ENCODE results near the gene DCDC1.

The DCDC1 gene

GRCh38 chr11:31199378-31199777 is 170.2 kb downstream of the DCDC1 start:
- no peak for DNase-seq

- DNase-seq: no peak
Observed at GRCh38 chr11:31173926-31174680, 195.4 kb downstream of the DCDC1 start.

- no peak for DNase-seq
Observed at GRCh38 chr11:31160504-31161422, 208.8 kb downstream of the DCDC1 start.

GRCh38 chr11:31150841-31151240 is 218.7 kb downstream of the DCDC1 start:
- DNase-seq: no peak

GRCh38 chr11:31150011-31150410 is 219.5 kb downstream of the DCDC1 start:
- no peak for DNase-seq

GRCh38 chr11:31141789-31142188 is 227.8 kb downstream of the DCDC1 start:
- peak; percentile 21 for DNase-seq

GRCh38 chr11:31139479-31139878 is 230.1 kb downstream of the DCDC1 start:
- DNase-seq: no peak

GRCh38 chr11:31132531-31133421 is 236.8 kb downstream of the DCDC1 start:
- DNase-seq: no peak

GRCh38 chr11:31131760-31132159 is 237.8 kb downstream of the DCDC1 start:
- DNase-seq: no peak

GRCh38 chr11:31127290-31127689 is 242.2 kb downstream of the DCDC1 start:
- no peak for DNase-seq

GRCh38 chr11:31120428-31120827 is 249.1 kb downstream of the DCDC1 start:
- no peak for DNase-seq

GRCh38 chr11:31118566-31118965 is 251.0 kb downstream of the DCDC1 start:
- no peak for DNase-seq

- no peak for DNase-seq
Observed at GRCh38 chr11:31117038-31117437, 252.5 kb downstream of the DCDC1 start.

- DNase-seq: no peak
Observed at GRCh38 chr11:31114442-31114841, 255.1 kb downstream of the DCDC1 start.

- no peak for DNase-seq
Observed at GRCh38 chr11:31110830-31111229, 258.7 kb downstream of the DCDC1 start.

- DNase-seq: no peak
Observed at GRCh38 chr11:31109446-31109845, 260.1 kb downstream of the DCDC1 start.

- no peak for DNase-seq
Observed at GRCh38 chr11:31107649-31108048, 261.9 kb downstream of the DCDC1 start.

GRCh38 chr11:31106968-31107576 is 262.5 kb downstream of the DCDC1 start:
- DNase-seq: peak; percentile 36

GRCh38 chr11:31106326-31106725 is 263.2 kb downstream of the DCDC1 start:
- no peak for DNase-seq

- no peak for DNase-seq
Observed at GRCh38 chr11:31102875-31103274, 266.7 kb downstream of the DCDC1 start.

GRCh38 chr11:31102316-31102715 is 267.2 kb downstream of the DCDC1 start:
- no peak for DNase-seq

- no peak for DNase-seq
Observed at GRCh38 chr11:31096191-31096805, 273.2 kb downstream of the DCDC1 start.

Measured in NCI-H2107 (cell line).